OCI-LY7 (cell line): ENCODE results near the gene PLPPR5.

Experiments used
- EZH2phosphoT487 ChIP-seq: fragments of 200-600 bp; sonication (generic); IDR thresholded peaks from 2 replicates; pipeline ENCODE4 v1.6.1; 2018; ENCODE audit warnings: low read depth, borderline replicate concordance, mild to moderate bottlenecking, mixed run types, antibody characterized with exemption, low read length, moderate library complexity, mixed read lengths
- TF ChIP-seq, protein P1 (sequence below): fragments of 200-600 bp; sonication (generic); conservative IDR thresholded peaks from 2 replicates; pipeline ENCODE4 v1.5.1; 2014; ENCODE audit warnings: mild to moderate bottlenecking, antibody characterized with exemption, low read length, moderate library complexity, mixed read lengths

DNA sequence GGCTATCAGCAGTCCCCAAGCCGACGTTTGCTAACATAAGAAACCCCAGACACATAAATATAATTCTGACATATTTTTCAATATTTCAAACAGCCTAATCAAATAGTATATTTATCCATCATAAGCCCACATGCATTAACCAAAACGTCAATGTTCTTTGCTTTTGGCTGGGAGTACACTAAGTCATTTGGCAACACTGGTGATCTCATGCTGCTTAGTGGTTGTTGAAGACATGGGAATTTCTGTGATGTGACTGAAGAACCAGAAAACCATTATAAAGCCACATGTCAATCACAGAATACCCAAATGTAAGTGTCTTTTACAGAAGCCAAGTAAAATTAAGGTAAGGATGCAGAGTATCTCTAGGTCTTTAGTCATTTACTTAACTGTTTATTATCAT lies 57.6 kb downstream of the PLPPR5 start:
- TF ChIP-seq, protein P1, sequence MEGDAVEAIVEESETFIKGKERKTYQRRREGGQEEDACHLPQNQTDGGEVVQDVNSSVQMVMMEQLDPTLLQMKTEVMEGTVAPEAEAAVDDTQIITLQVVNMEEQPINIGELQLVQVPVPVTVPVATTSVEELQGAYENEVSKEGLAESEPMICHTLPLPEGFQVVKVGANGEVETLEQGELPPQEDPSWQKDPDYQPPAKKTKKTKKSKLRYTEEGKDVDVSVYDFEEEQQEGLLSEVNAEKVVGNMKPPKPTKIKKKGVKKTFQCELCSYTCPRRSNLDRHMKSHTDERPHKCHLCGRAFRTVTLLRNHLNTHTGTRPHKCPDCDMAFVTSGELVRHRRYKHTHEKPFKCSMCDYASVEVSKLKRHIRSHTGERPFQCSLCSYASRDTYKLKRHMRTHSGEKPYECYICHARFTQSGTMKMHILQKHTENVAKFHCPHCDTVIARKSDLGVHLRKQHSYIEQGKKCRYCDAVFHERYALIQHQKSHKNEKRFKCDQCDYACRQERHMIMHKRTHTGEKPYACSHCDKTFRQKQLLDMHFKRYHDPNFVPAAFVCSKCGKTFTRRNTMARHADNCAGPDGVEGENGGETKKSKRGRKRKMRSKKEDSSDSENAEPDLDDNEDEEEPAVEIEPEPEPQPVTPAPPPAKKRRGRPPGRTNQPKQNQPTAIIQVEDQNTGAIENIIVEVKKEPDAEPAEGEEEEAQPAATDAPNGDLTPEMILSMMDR = no peak
- no peak for TF ChIP-seq EZH2phosphoT487
